ENCODE results near the gene GP1BA.

The GP1BA gene

DNA sequence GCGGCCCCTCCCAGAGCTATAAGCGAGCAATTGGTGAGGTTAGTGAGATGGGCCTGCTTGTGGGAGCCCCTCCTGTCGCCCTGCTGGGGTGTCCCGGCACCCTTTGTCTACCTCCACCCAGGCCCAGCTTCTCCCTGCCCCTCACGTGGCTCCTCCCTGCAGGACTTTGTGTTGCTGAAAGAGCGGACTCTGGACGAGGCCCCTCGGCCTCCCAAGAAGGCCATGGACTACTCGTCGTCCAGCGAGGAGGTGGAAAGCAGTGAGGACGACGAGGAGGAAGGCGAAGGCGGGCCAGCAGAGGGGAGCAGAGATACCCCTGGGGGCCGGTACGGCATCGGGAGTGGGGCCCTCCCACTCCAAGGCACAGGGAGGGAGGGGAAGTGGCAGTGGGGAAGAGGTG, 38.8 kb upstream of the GP1BA start:
- no peaks in the 10 kb centered on the region for H3K27me3 ChIP-seq (ENCODE audit: control insufficient read depth, low read length)
- no peak overlapping the region for H3K4me3 ChIP-seq (ENCODE audit: low read length)
- H3K36me3 ChIP-seq (ENCODE audit: control insufficient read depth, low read length), result peaks cover 37% of the 10 kb centered on the region
- no peaks in the 10 kb centered on the region for H3K9me2 ChIP-seq (replicated peaks; ENCODE audit: control insufficient read depth, low read length)
- no peaks in the 10 kb centered on the region for H4K20me1 ChIP-seq (ENCODE audit: control insufficient read depth, insufficient read depth, low read depth, low read length)
- H3K4me2 ChIP-seq (ENCODE audit: low read length), result no peak overlapping the region
- H3K79me2 ChIP-seq (ENCODE audit: control insufficient read depth, low read length), result no peaks in the 10 kb centered on the region
- H3K4me1 ChIP-seq (ENCODE audit: control insufficient read depth, low read length), result no peaks in the 10 kb centered on the region
- no peaks in the 10 kb centered on the region for H3F3A ChIP-seq (ENCODE audit: control insufficient read depth, insufficient read depth)
- no peak overlapping the region for H3K27ac ChIP-seq (ENCODE audit: low read depth, low read length)
- TF ChIP-seq, protein P1, sequence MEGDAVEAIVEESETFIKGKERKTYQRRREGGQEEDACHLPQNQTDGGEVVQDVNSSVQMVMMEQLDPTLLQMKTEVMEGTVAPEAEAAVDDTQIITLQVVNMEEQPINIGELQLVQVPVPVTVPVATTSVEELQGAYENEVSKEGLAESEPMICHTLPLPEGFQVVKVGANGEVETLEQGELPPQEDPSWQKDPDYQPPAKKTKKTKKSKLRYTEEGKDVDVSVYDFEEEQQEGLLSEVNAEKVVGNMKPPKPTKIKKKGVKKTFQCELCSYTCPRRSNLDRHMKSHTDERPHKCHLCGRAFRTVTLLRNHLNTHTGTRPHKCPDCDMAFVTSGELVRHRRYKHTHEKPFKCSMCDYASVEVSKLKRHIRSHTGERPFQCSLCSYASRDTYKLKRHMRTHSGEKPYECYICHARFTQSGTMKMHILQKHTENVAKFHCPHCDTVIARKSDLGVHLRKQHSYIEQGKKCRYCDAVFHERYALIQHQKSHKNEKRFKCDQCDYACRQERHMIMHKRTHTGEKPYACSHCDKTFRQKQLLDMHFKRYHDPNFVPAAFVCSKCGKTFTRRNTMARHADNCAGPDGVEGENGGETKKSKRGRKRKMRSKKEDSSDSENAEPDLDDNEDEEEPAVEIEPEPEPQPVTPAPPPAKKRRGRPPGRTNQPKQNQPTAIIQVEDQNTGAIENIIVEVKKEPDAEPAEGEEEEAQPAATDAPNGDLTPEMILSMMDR (IDR thresholded peaks at IDR 0.05; ENCODE audit: low read depth, low read length, poor library complexity, severe bottlenecking), result no peak
- H3K9me3 ChIP-seq (ENCODE audit: control insufficient read depth, insufficient read depth, low read length), result no peaks in the 10 kb centered on the region

DNA sequence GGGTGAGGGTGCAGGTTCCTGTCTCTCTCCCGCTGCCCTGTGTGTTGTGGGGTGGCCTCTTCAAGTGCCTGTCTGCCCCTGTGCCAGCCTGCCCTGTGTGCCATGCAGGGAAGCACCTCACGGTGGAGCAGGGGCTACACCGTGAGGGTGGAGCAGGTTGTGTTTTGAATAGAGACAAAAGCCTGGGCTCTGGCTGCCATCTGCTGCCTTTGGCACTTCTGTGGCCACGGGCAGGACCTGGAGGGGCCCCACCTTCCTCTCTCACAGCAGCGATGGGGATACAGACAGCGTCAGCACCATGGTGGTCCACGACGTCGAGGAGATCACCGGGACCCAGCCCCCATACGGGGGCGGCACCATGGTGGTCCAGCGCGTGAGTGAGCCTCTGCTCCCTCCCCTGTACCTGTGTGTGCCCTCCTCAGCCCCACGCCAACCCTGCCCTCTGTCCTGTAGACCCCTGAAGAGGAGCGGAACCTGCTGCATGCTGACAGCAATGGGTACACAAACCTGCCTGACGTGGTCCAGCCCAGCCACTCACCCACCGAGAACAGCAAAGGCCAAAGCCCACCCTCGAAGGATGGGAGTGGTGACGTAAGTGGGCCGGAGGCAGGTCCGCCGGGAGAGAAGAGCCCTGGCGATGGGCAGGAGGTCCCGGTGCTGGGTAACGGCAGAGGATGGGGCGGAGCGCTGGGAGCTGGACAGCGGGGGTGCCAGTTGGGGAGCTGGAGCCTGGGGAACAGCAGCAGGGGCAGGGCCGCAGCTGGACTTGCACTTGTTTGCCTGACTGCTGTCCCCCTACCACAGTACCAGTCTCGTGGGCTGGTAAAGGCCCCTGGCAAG, 38.1 kb upstream of the GP1BA start:
- Histone ChIP-seq H3K36me3 (ENCODE audit: control insufficient read depth, low read length) (peaks cover 35% of the 10 kb centered on the region), H3K9me3 (ENCODE audit: control insufficient read depth, insufficient read depth, low read length) (no peaks in the 10 kb centered on the region), H3K4me2 (ENCODE audit: low read length) (no peak overlapping the region), H3K4me3 (ENCODE audit: low read length) (no peak overlapping the region), H3F3A (ENCODE audit: control insufficient read depth, insufficient read depth) (no peaks in the 10 kb centered on the region), H3K4me1 (ENCODE audit: control insufficient read depth, low read length) (peaks cover under 1% of the 10 kb centered on the region; the same call in 1 of the 2 replicates), H3K27me3 (ENCODE audit: control insufficient read depth, low read length) (no peaks in the 10 kb centered on the region), H3K79me2 (ENCODE audit: control insufficient read depth, low read length) (no peaks in the 10 kb centered on the region), H3K27ac (ENCODE audit: low read depth, low read length) (no peak overlapping the region), H3K9me2 (replicated peaks; ENCODE audit: control insufficient read depth, low read length) (no peaks in the 10 kb centered on the region), H4K20me1 (ENCODE audit: control insufficient read depth, insufficient read depth, low read depth, low read length) (no peaks in the 10 kb centered on the region)
- TF ChIP-seq EZH2phosphoT487 (IDR thresholded peaks at IDR 0.05; ENCODE audit: borderline replicate concordance, low read length), result no peak
- TF ChIP-seq, protein P1 (IDR thresholded peaks at IDR 0.05; ENCODE audit: low read depth, low read length, poor library complexity, severe bottlenecking), result no peak

DNA sequence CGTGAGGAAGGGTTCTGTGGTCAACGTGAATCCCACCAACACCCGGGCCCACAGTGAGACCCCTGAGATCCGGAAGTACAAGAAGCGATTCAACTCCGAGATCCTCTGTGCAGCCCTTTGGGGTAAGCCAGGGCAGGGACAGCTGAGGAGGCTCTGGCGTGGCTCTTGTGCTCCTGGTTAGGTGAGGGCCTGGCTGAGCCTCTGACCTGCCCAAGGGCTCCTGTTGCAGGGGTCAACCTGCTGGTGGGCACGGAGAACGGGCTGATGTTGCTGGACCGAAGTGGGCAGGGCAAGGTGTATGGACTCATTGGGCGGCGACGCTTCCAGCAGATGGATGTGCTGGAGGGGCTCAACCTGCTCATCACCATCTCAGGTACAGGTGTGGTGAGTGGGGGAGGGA, 37.0 kb upstream of the GP1BA start:
- H3K4me2 ChIP-seq (ENCODE audit: low read length), result no peak overlapping the region
- H3K4me3 ChIP-seq (ENCODE audit: low read length), result no peak overlapping the region
- H3K79me2 ChIP-seq (ENCODE audit: control insufficient read depth, low read length), result no peaks in the 10 kb centered on the region
- H3K4me1 ChIP-seq (ENCODE audit: control insufficient read depth, low read length), result peaks cover 9% of the 10 kb centered on the region; the same call in 1 of the 2 replicates
- H3F3A ChIP-seq (ENCODE audit: control insufficient read depth, insufficient read depth), result no peaks in the 10 kb centered on the region
- TF ChIP-seq EZH2phosphoT487 (IDR thresholded peaks at IDR 0.05; ENCODE audit: borderline replicate concordance, low read length), result no peak
- TF ChIP-seq, protein P1 (IDR thresholded peaks at IDR 0.05; ENCODE audit: low read depth, low read length, poor library complexity, severe bottlenecking), result no peak
- no peak overlapping the region for H3K27ac ChIP-seq (ENCODE audit: low read depth, low read length)
- H4K20me1 ChIP-seq (ENCODE audit: control insufficient read depth, insufficient read depth, low read depth, low read length), result no peaks in the 10 kb centered on the region; the same call in 1 of the 2 replicates
- H3K9me2 ChIP-seq (replicated peaks; ENCODE audit: control insufficient read depth, low read length), result no peaks in the 10 kb centered on the region
- peaks cover 7% of the 10 kb centered on the region for H3K27me3 ChIP-seq (ENCODE audit: control insufficient read depth, low read length)
- no peaks in the 10 kb centered on the region for H3K9me3 ChIP-seq (ENCODE audit: control insufficient read depth, insufficient read depth, low read length)
- peaks cover 31% of the 10 kb centered on the region for H3K36me3 ChIP-seq (ENCODE audit: control insufficient read depth, low read length)
